Stomach (tissue), 9 donors: ENCODE data around the gene ATN1. TPM values are rescaled to one million over a fixed set of nuclear protein-coding genes. Genes with fewer than 3 reads are reported as not detected.

Experiments
- DNase-seq, 2 donors: peaks; one replicate each; pipeline versions ENCODE4 v3.0.0 to v3.0.0-alpha.2; 2013 to 2019
- H3K27ac ChIP-seq, 5 donors: fragments of 200-600 bp in 4 of 5; sonication (generic) in 4 of 5; one replicate each; pipeline ENCODE4 v1.5.1; 2013 to 2019; ENCODE audit warnings: mild to moderate bottlenecking in 1 of 5, moderate library complexity in 1 of 5
- H3K27me3 ChIP-seq, 3 donors: fragments of 200-600 bp; sonication (generic); one replicate each; pipeline ENCODE4 v1.5.1; 2017 to 2019; ENCODE audit warnings: mixed run types in 1 of 3
- H3K36me3 ChIP-seq, 4 donors: fragments of 200-600 bp; sonication (generic); 1 replicate in 3 of 4; 2 replicates in 1 of 4; pipeline ENCODE4 v1.5.1; 2016 to 2019
- H3K4me1 ChIP-seq, 4 donors: fragments of 200-600 bp; sonication (generic); one replicate each; pipeline ENCODE4 v1.5.1; 2016 to 2019
- H3K4me3 ChIP-seq, 4 donors: fragments of 200-600 bp; sonication (generic) in 3 of 4; one replicate each; pipeline ENCODE4 v1.5.1; 2016 to 2019; ENCODE audit warnings: mild to moderate bottlenecking in 1 of 4
- H3K9me3 ChIP-seq, 4 donors: fragments of 200-600 bp; sonication (generic); one replicate each; pipeline ENCODE4 v1.5.1; 2016 to 2019
- CTCF ChIP-seq, 7 experiments: fragments of 450-650 bp in 4 of 7; fragments of 200-600 bp in 3 of 7; sonication (generic) in 3 of 7; IDR thresholded peaks; one replicate each; pipeline ENCODE4 v1.5.1; 2016 to 2019; ENCODE audit warnings: antibody characterized with exemption in 7 of 7, control low read depth in 2 of 7, mild to moderate bottlenecking in 1 of 7
- EP300 ChIP-seq: sonication (generic); formaldehyde crosslinking; IDR thresholded peaks from one replicate; pipeline ENCODE4 v1.6.1; 2017; ENCODE audit warnings: antibody characterized with exemption
- POLR2A ChIP-seq, 4 donors: fragments of 450-650 bp; IDR thresholded peaks; one replicate each; pipeline ENCODE4 v1.6.1; 2016; ENCODE audit warnings: antibody characterized with exemption in 4 of 4, control low read depth in 2 of 4, mild to moderate bottlenecking in 1 of 4, moderate library complexity in 1 of 4
- POLR2AphosphoS5 ChIP-seq, 3 donors: sonication (generic); formaldehyde crosslinking; IDR thresholded peaks; one replicate each; pipeline ENCODE4 v1.6.1; 2016; ENCODE audit warnings: antibody characterized with exemption in 3 of 3
- WGBS, 5 donors: extraction: QIAGEN DNeasy Blood & Tissue Kit in 3 of 5; methylation state at CpG; one replicate each; pipeline versions ENCODE4 v1.1.5 to v1.1.7; 2013 to 2018; 5-methylcytosine and 5-hydroxymethylcytosine counted together
- intact Hi-C: fragments of 100-400 bp; cut with DNase I; formaldehyde crosslinking; loops from one replicate; pipeline ENCODE4 v1.15.1; 2023; ENCODE audit warnings: low total_unique reads
- polyA plus RNA-seq, 3 donors: library from polyadenylated mRNA; stranded (reverse); fragments of 200-250 nt; gene quantifications; one replicate each; pipeline ENCODE4 v1.2.3, GENCODE V29; 2013
- total RNA-seq, 5 donors: library from RNA; depleted of rRNA; stranded (reverse); fragments of >200 nt; gene quantifications; one replicate each; pipeline versions ENCODE4 v1.1.0 to v1.2.3, GENCODE V29; 2014 to 2016
- donor health status: healthy with polysubstance abuse.
- donor health status: Bipolar disorder and iron deficiency.
- donor health status: healthy.

The ATN1 gene
- total and polyA plus RNA-seq, 8 donors: 23.3 to 694 (median 73.5) TPM

GRCh38 chr12:6979453-6979852 lies 51.7 kb downstream of the ATN1 start:
- intact Hi-C loops: loop anchor here (5.0 kb wide), 1 partner anchor 33 kb away; no protein-coding TSS in a partner anchor
- TF ChIP-seq CTCF (IDR thresholded peaks at IDR 0.05) (no peak), POLR2A (IDR thresholded peaks at IDR 0.05) (no peak), POLR2AphosphoS5 (IDR thresholded peaks at IDR 0.05) (no peak), EP300 (no peak)
- Histone ChIP-seq H3K27ac (peak overlapping the region; percentile 28 to 71 (median 61)), H3K27me3 (no peaks in the 10 kb centered on the region), H3K36me3 (peaks cover 73 to 98% (median 97%) of the 10 kb centered on the region in 4 donors), H3K4me1 (peaks cover 30 to 44% (median 38%) of the 10 kb centered on the region in 4 donors), H3K4me3 (no peak overlapping the region), H3K9me3 (no peaks in the 10 kb centered on the region)
- WGBS, 5 donors: 60 to 84% (median 65%) methylated on average over 3 of the region's 3 CpGs
- no peak for DNase-seq

GRCh38 chr12:6980075-6980474 lies 52.3 kb downstream of the ATN1 start:
- Histone ChIP-seq H3K27ac (peak overlapping the region in 4 of 5 donors; percentile 32 to 71 (median 66)), H3K36me3 (peaks cover 67 to 96% (median 94%) of the 10 kb centered on the region in 4 donors), H3K4me1 (peaks cover 30 to 44% (median 38%) of the 10 kb centered on the region in 4 donors), H3K4me3 (no peak overlapping the region), H3K27me3 (no peaks in the 10 kb centered on the region), H3K9me3 (no peaks in the 10 kb centered on the region)
- intact Hi-C loops: no loop called here
- TF ChIP-seq CTCF (IDR thresholded peaks at IDR 0.05) (no peak), POLR2AphosphoS5 (IDR thresholded peaks at IDR 0.05) (no peak), POLR2A (IDR thresholded peaks at IDR 0.05) (no peak), EP300 (no peak)
- no peak for DNase-seq
- 94 to 99% (median 96%) methylated on average over 4 of the region's 4 CpGs for WGBS, 5 donors

GRCh38 chr12:6980740-6981139 lies 53.0 kb downstream of the ATN1 start:
- Histone ChIP-seq H3K27me3 (no peaks in the 10 kb centered on the region), H3K4me1 (peaks cover 30 to 44% (median 38%) of the 10 kb centered on the region in 4 donors), H3K27ac (peak overlapping the region; percentile 4 to 71 (median 63)), H3K4me3 (no peak overlapping the region), H3K9me3 (no peaks in the 10 kb centered on the region), H3K36me3 (peaks cover 60 to 95% (median 89%) of the 10 kb centered on the region in 4 donors)
- TF ChIP-seq CTCF (IDR thresholded peaks at IDR 0.05) (no peak), POLR2A (IDR thresholded peaks at IDR 0.05) (no peak), EP300 (no peak), POLR2AphosphoS5 (IDR thresholded peaks at IDR 0.05) (no peak)
- DNase-seq: peak in 1 of 2 donors; percentile 16
- intact Hi-C loops: no loop called here

GRCh38 chr12:6981152-6982052 lies 53.6 kb downstream of the ATN1 start:
- TF ChIP-seq POLR2AphosphoS5 (IDR thresholded peaks at IDR 0.05) (peak in 2 of 3 donors; percentile 36 to 57), CTCF (IDR thresholded peaks at IDR 0.05) (no peak), POLR2A (IDR thresholded peaks at IDR 0.05) (no peak), EP300 (no peak)
- peaks cover 54 to 95% (median 85%) of the 10 kb centered on the region in 4 donors for H3K36me3 ChIP-seq
- H3K27ac ChIP-seq: peak overlapping the region; percentile 4 to 71 (median 63)
- no peaks in the 10 kb centered on the region for H3K9me3 ChIP-seq
- intact Hi-C loops: no loop called here
- peaks cover 30 to 44% (median 38%) of the 10 kb centered on the region in 4 donors for H3K4me1 ChIP-seq
- peak; percentile 55 to 71 for DNase-seq
- H3K4me3 ChIP-seq: no peak overlapping the region
- WGBS, 5 donors: 34 to 70% (median 55%) methylated on average over 10 of the region's 10 CpGs
- H3K27me3 ChIP-seq: no peaks in the 10 kb centered on the region
